CD14-positive monocyte (primary cell): Measurements from ENCODE around the gene RNF213. TPM values are rescaled to one million over a fixed set of nuclear protein-coding genes. Genes with fewer than 3 reads are reported as not detected.

Experiments used
- DNase-seq, 3 donors: peaks; one replicate each; pipeline ENCODE4 v3.0.0-alpha.2; 2011 to 2022
- H2AFZ ChIP-seq: 2 replicates; pipeline ENCODE4 v1.6.0; 2012; ENCODE audit warnings: mild to moderate bottlenecking, low read depth, low read length, inconsistent platforms; ENCODE audit not compliant: insufficient read depth, poor library complexity, severe bottlenecking
- H3K27ac ChIP-seq, 2 donors: 1 replicate in 1 of 2; 2 replicates in 1 of 2; pipeline ENCODE4 v1.5.1; 2012 to 2013; ENCODE audit warnings: low read length in 2 of 2, control low read depth in 1 of 2, inconsistent platforms in 1 of 2, low read depth in 1 of 2, mild to moderate bottlenecking in 1 of 2
- H3K27me3 ChIP-seq, 2 donors: one replicate each; pipeline versions ENCODE4 v1.6.0 to v1.6.1; 2011 to 2013; ENCODE audit warnings: low read length in 2 of 2; ENCODE audit not compliant: control insufficient read depth in 2 of 2, insufficient read depth in 2 of 2
- H3K36me3 ChIP-seq, 2 donors: replicated peaks in 1 of 2; 1 replicate in 1 of 2; 2 replicates in 1 of 2; pipeline versions ENCODE4 v1.5.1 to v1.6.1; 2012 to 2013; ENCODE audit warnings: low read length in 2 of 2, control low read depth in 1 of 2, inconsistent platforms in 1 of 2, mild to moderate bottlenecking in 1 of 2; ENCODE audit not compliant: insufficient read depth in 2 of 2, control insufficient read depth in 1 of 2
- H3K4me1 ChIP-seq, 2 donors: 1 replicate in 1 of 2; 2 replicates in 1 of 2; pipeline versions ENCODE4 v1.5.1 to v1.6.1; 2012 to 2013; ENCODE audit warnings: low read length in 2 of 2, control low read depth in 1 of 2, inconsistent platforms in 1 of 2, mild to moderate bottlenecking in 1 of 2, moderate library complexity in 1 of 2; ENCODE audit not compliant: insufficient read depth in 2 of 2, control insufficient read depth in 1 of 2
- H3K4me2 ChIP-seq: replicated peaks from 2 replicates; pipeline ENCODE3; 2012; ENCODE audit warnings: low read length, moderate library complexity, mild to moderate bottlenecking; ENCODE audit not compliant: poor library complexity, severe bottlenecking; ENCODE audit errors: extremely low read depth
- H3K4me3 ChIP-seq, 3 experiments: fragments of 200-600 bp in 1 of 3; sonication (generic) in 1 of 3; replicated peaks in 1 of 3; 1 replicate in 2 of 3; 2 replicates in 1 of 3; pipeline ENCODE4 v1.5.1; 2011 to 2013; ENCODE audit warnings: low read length in 3 of 3, mild to moderate bottlenecking in 3 of 3, control low read depth in 2 of 3, low read depth in 2 of 3, inconsistent platforms in 1 of 3, moderate library complexity in 1 of 3
- H3K79me2 ChIP-seq: 2 replicates; pipeline ENCODE4 v1.6.0; 2012; ENCODE audit warnings: mild to moderate bottlenecking, control low read depth, inconsistent platforms, low read length, moderate library complexity; ENCODE audit not compliant: insufficient read depth
- H3K9ac ChIP-seq: 2 replicates; pipeline ENCODE4 v1.6.0; 2017; ENCODE audit warnings: low read length, mild to moderate bottlenecking; ENCODE audit not compliant: insufficient read depth, poor library complexity, severe bottlenecking
- H3K9me3 ChIP-seq, 2 donors: replicated peaks in 1 of 2; 1 replicate in 1 of 2; 2 replicates in 1 of 2; pipeline versions ENCODE4 v1.5.1 to v1.6.1; 2012 to 2013; ENCODE audit warnings: low read length in 2 of 2, control low read depth in 1 of 2; ENCODE audit not compliant: control insufficient read depth in 1 of 2, insufficient read depth in 1 of 2
- H4K20me1 ChIP-seq: 2 replicates; pipeline ENCODE4 v1.6.0; 2012; ENCODE audit warnings: mild to moderate bottlenecking, low read length, control low read depth, moderate library complexity; ENCODE audit not compliant: insufficient read depth
- H3K27ac Mint-ChIP-seq, 7 donors: one replicate each; pipeline ENCODE4 v1.8.0; 2020; ENCODE audit warnings: mild to moderate bottlenecking in 7 of 7, mixed read lengths in 7 of 7, moderate library complexity in 6 of 7, inconsistent platforms in 2 of 7
- H3K27me3 Mint-ChIP-seq, 3 donors: one replicate each; pipeline ENCODE4 v1.8.0; 2021 to 2022; ENCODE audit warnings: low read depth in 3 of 3, mild to moderate bottlenecking in 3 of 3, mixed read lengths in 3 of 3, moderate library complexity in 3 of 3, inconsistent platforms in 1 of 3
- H3K36me3 Mint-ChIP-seq, 2 donors: one replicate each; pipeline ENCODE4 v1.8.0; 2020; ENCODE audit warnings: mixed read lengths in 2 of 2, inconsistent platforms in 1 of 2, mild to moderate bottlenecking in 1 of 2
- H3K4me1 Mint-ChIP-seq: one replicate; pipeline ENCODE4 v1.8.0; 2020; ENCODE audit warnings: mild to moderate bottlenecking, mixed read lengths
- H3K4me3 Mint-ChIP-seq, 2 donors: one replicate each; pipeline ENCODE4 v1.8.0; 2020; ENCODE audit warnings: mild to moderate bottlenecking in 2 of 2, mixed read lengths in 2 of 2, moderate library complexity in 1 of 2
- H3K9me3 Mint-ChIP-seq, 7 donors: one replicate each; pipeline ENCODE4 v1.8.0; 2020 to 2022; ENCODE audit warnings: mixed read lengths in 7 of 7, mild to moderate bottlenecking in 6 of 7, moderate library complexity in 6 of 7, inconsistent platforms in 2 of 7
- CTCF ChIP-seq: fragments of 200-600 bp; IDR thresholded peaks from one replicate; pipeline ENCODE4 v1.8.0; 2022; ENCODE audit warnings: antibody characterized with exemption, mild to moderate bottlenecking
- WGBS: methylation state at CpG from one replicate; pipeline ENCODE4 v1.1.5; 2013; ENCODE audit warnings: missing lambda C conversion rate; ENCODE audit not compliant: insufficient coverage; 5-methylcytosine and 5-hydroxymethylcytosine counted together
- intact Hi-C, 2 donors: fragments of 100-400 bp; cut with micrococcal nuclease; formaldehyde crosslinking; loops; one replicate each; pipeline versions ENCODE4 v1.15.0 to v1.15.1; 2023
- polyA plus RNA-seq, 3 donors: library from polyadenylated mRNA; depleted of rRNA in 1 of 3; unstranded in 2 of 3; stranded (reverse) in 1 of 3; fragments of 300-500 nt in 2 of 3; fragments of >200 nt in 1 of 3; fragmentation: Illumina TruSeq in 2 of 3; gene quantifications; 1 replicate in 2 of 3; 2 replicates in 1 of 3; pipeline ENCODE4 v1.2.3, GENCODE V29; 2012 to 2021

The RNF213 gene
- polyA plus RNA-seq, 3 donors, result 10.3 to 196 (median 18.1) TPM

GRCh38 chr17:80224683-80225082, 36.0 kb upstream of the RNF213 start:
- WGBS, result 100% methylated on average over 2 of the region's 6 CpGs
- Histone ChIP-seq H3K9me3 (no peaks in the 10 kb centered on the region), H2AFZ (no peak overlapping the region), H4K20me1 (peaks cover 3% of the 10 kb centered on the region), H3K4me2 (no peak overlapping the region), H3K27me3 (peaks cover 3 to 28% of the 10 kb centered on the region in 2 donors), H3K79me2 (peaks cover 4% of the 10 kb centered on the region), H3K4me1 (peaks cover 4 to 9% of the 10 kb centered on the region in 2 donors), H3K27ac (no peak overlapping the region), H3K36me3 (no peaks in the 10 kb centered on the region), H3K9ac (no peak overlapping the region), H3K4me3 (no peak overlapping the region)
- Mint-ChIP-seq H3K4me3 (peak overlapping the region in 1 of 2 donors; percentile 7), H3K36me3 (peaks cover 11 to 20% of the 10 kb centered on the region in 2 donors), H3K27me3 (peaks cover 36 to 60% (median 39%) of the 10 kb centered on the region in 3 donors), H3K9me3 (peaks cover 0 to 5% (median 0%) of the 10 kb centered on the region in 7 donors), H3K27ac (no peak overlapping the region), H3K4me1 (peaks cover 3% of the 10 kb centered on the region)
- TF ChIP-seq CTCF, result no peak
- intact Hi-C loops, result loop anchor here (5.0 kb wide), 1 partner anchor 38 kb away; the partner anchor contains the start of gene RNF213 (in 2 of the 2)
- no peak for DNase-seq

GRCh38 chr17:80225230-80225629, 35.4 kb upstream of the RNF213 start:
- intact Hi-C loops, result no loop called here
- Histone ChIP-seq H3K4me3 (no peak overlapping the region), H3K27ac (no peak overlapping the region), H3K4me2 (no peak overlapping the region), H4K20me1 (no peaks in the 10 kb centered on the region), H3K9ac (no peak overlapping the region), H3K4me1 (peaks cover 4 to 9% of the 10 kb centered on the region in 2 donors), H3K9me3 (no peaks in the 10 kb centered on the region), H3K36me3 (no peaks in the 10 kb centered on the region), H3K79me2 (no peaks in the 10 kb centered on the region), H3K27me3 (peaks cover 3 to 28% of the 10 kb centered on the region in 2 donors), H2AFZ (no peak overlapping the region)
- 100% methylated on average over 3 of the region's 6 CpGs for WGBS
- H3K27ac Mint-ChIP-seq, result no peak overlapping the region
- H3K36me3 Mint-ChIP-seq, result peaks cover 15 to 20% of the 10 kb centered on the region in 2 donors
- TF ChIP-seq CTCF, result no peak
- H3K4me3 Mint-ChIP-seq, result no peak overlapping the region
- H3K27me3 Mint-ChIP-seq, result peaks cover 36 to 59% (median 39%) of the 10 kb centered on the region in 3 donors
- H3K4me1 Mint-ChIP-seq, result peaks cover 3% of the 10 kb centered on the region
- DNase-seq, result no peak
- H3K9me3 Mint-ChIP-seq, result peaks cover 0 to 5% (median 0%) of the 10 kb centered on the region in 7 donors
